Amygdala (tissue), 56 donors: ENCODE results near the gene APLP1.

Experiments
- DNase-seq, 56 donors: peaks; one replicate each; lab custom pipeline; 2025; lab: John Stamatoyannopoulos, UW

The APLP1 gene

GRCh38 chr19:35851213-35852028 is 17.0 kb upstream of the APLP1 start:
- no peak for DNase-seq

GRCh38 chr19:35852029-35852780 is 16.2 kb upstream of the APLP1 start, which contains the start of gene NPHS1:
Gene NPHS1, minus strand, starts transcription at chr19:35852504. Its CDS starts 667 bp downstream, at chr19:35851837.
- no peak for DNase-seq

GRCh38 chr19:35853038-35853756 is 15.2 kb upstream of the APLP1 start:
- DNase-seq: peak in 1 of 56 donors; percentile 25

- DNase-seq: peak in 6 of 56 donors; percentile 14 to 35 (median 22)
These were observed 11.7 kb upstream of the APLP1 start, which contains the start of gene KIRREL2 for GRCh38 chr19:35856546-35857149. Gene KIRREL2, plus strand, starts transcription at chr19:35856911. Its CDS starts 209 bp downstream, at chr19:35857120.

GRCh38 chr19:35858311-35858710 is 10.1 kb upstream of the APLP1 start:
- no peak for DNase-seq

- DNase-seq: no peak
These were observed 9.0 kb upstream of the APLP1 start for GRCh38 chr19:35859414-35859813.

- DNase-seq: no peak
These were observed 7.9 kb upstream of the APLP1 start for GRCh38 chr19:35860436-35860817.

- DNase-seq: no peak
These were observed 7.3 kb upstream of the APLP1 start for GRCh38 chr19:35860818-35861639.

GRCh38 chr19:35861640-35862160 is 6.7 kb upstream of the APLP1 start:
- no peak for DNase-seq

GRCh38 chr19:35862528-35862927 is 5.8 kb upstream of the APLP1 start:
- DNase-seq: no peak

GRCh38 chr19:35863018-35863417 is 5.4 kb upstream of the APLP1 start:
- DNase-seq: no peak

GRCh38 chr19:35868823-35869326 is 501 bp downstream of the APLP1 start:
- peak in 1 of 56 donors; percentile 35 for DNase-seq

GRCh38 chr19:35869327-35870123 is 1.2 kb downstream of the APLP1 start:
- DNase-seq: peak in 55 of 56 donors; percentile 35 to 89 (median 76)

- peak in 8 of 56 donors; percentile 31 to 63 (median 48) for DNase-seq
These were observed 1.9 kb downstream of the APLP1 start for GRCh38 chr19:35870124-35870736.

- DNase-seq: no peak
These were observed 2.4 kb downstream of the APLP1 start for GRCh38 chr19:35870798-35871197.

- no peak for DNase-seq
These were observed 3.2 kb downstream of the APLP1 start for GRCh38 chr19:35871611-35872010.

- DNase-seq: no peak
These were observed 3.8 kb downstream of the APLP1 start for GRCh38 chr19:35872180-35872579.
